H1 (cell line): Measurements from ENCODE around the gene IP6K3. TPM values are rescaled to one million over a fixed set of nuclear protein-coding genes. Genes with fewer than 3 reads are reported as not detected.

Experiments
- CTCF ChIA-PET: fragments of 300-600 bp; sonication (Branson Sonifier 250); formaldehyde crosslinking; loops from one replicate; lab custom pipeline; 2021; ENCODE audit not compliant: partially characterized antibody; lab: Charles Lee
- POLR2A ChIA-PET: fragments of 300-600 bp; sonication (Branson Sonifier 250); formaldehyde crosslinking; loops from one replicate; lab custom pipeline; 2021; ENCODE audit warnings: inconsistent platforms; ENCODE audit not compliant: partially characterized antibody; lab: Charles Lee
- DNase-seq, 2 experiments: peaks; one replicate each; pipeline versions ENCODE4 v3.0.0 to v3.0.0-alpha.2; 2010 to 2022; ENCODE audit warnings: low spot score in 2 of 2, low read depth in 1 of 2, mixed read lengths in 1 of 2
- FAIRE-seq: peaks from 2 replicates; lab custom pipeline; 2011; peaks lifted over from hg19 to GRCh38; lab: Jason Lieb, UNC
- H2AFZ ChIP-seq: 2 replicates; pipeline ENCODE4 v1.8.1; 2012; ENCODE audit warnings: low read length, inconsistent platforms
- H2AK5ac ChIP-seq: 2 replicates; pipeline ENCODE4 v1.6.1; 2013; ENCODE audit warnings: low read depth, low read length
- H2BK120ac ChIP-seq: replicated peaks from 2 replicates; pipeline ENCODE3; 2013; ENCODE audit warnings: low read depth, low read length, inconsistent platforms
- H2BK12ac ChIP-seq: 2 replicates; pipeline ENCODE4 v1.6.1; 2013; ENCODE audit warnings: low read depth, low read length
- H2BK15ac ChIP-seq: 2 replicates; pipeline ENCODE4 v1.6.1; 2013; ENCODE audit warnings: low read length
- H2BK20ac ChIP-seq: 2 replicates; pipeline ENCODE4 v1.6.1; 2013; ENCODE audit warnings: low read length
- H2BK5ac ChIP-seq: 2 replicates; pipeline ENCODE4 v1.6.1; 2013; ENCODE audit warnings: low read depth, low read length
- H3K14ac ChIP-seq: 2 replicates; pipeline ENCODE4 v1.6.1; 2013; ENCODE audit warnings: inconsistent platforms; ENCODE audit not compliant: insufficient read length
- H3K18ac ChIP-seq: 2 replicates; pipeline ENCODE4 v1.6.1; 2013; ENCODE audit warnings: low read length; ENCODE audit errors: extremely low read depth
- H3K23ac ChIP-seq: 2 replicates; pipeline ENCODE4 v1.6.1; 2013; ENCODE audit warnings: inconsistent platforms; ENCODE audit not compliant: insufficient read length
- H3K23me2 ChIP-seq: 2 replicates; pipeline ENCODE4 v1.6.1; 2013; ENCODE audit warnings: low read depth, low read length
- H3K27ac ChIP-seq: 2 replicates; pipeline ENCODE4 v1.6.1; 2011; ENCODE audit warnings: low read depth, low read length, inconsistent platforms
- H3K27me3 ChIP-seq, 4 experiments: replicated peaks in 1 of 4; 1 replicate in 1 of 4; 2 replicates in 3 of 4; pipeline versions ENCODE4 v1.6.1 to v1.8.1; 2011 to 2013; ENCODE audit warnings: low read length in 3 of 4, mild to moderate bottlenecking in 3 of 4, inconsistent platforms in 2 of 4, mixed read lengths in 2 of 4, moderate library complexity in 1 of 4; ENCODE audit not compliant: control insufficient read depth in 3 of 4, insufficient read depth in 3 of 4; ENCODE audit errors: extremely low read depth in 1 of 4
- H3K36me3 ChIP-seq, 4 experiments: 2 replicates each; pipeline versions ENCODE4 v1.6.1 to v1.8.1; 2011 to 2013; ENCODE audit warnings: mild to moderate bottlenecking in 4 of 4, low read length in 3 of 4, moderate library complexity in 2 of 4, control low read depth in 1 of 4, inconsistent platforms in 1 of 4; ENCODE audit not compliant: insufficient read depth in 4 of 4, control insufficient read depth in 2 of 4
- H3K4ac ChIP-seq: replicated peaks from 2 replicates; pipeline ENCODE3; 2013; ENCODE audit warnings: low read length, low read depth, mixed read lengths, inconsistent platforms; ENCODE audit not compliant: insufficient read length
- H3K4me1 ChIP-seq, 4 experiments: replicated peaks in 1 of 4; 1 replicate in 1 of 4; 2 replicates in 3 of 4; pipeline versions ENCODE4 v1.6.1 to v1.8.1; 2011 to 2013; ENCODE audit warnings: low read length in 3 of 4, inconsistent platforms in 2 of 4, mixed read lengths in 1 of 4; ENCODE audit not compliant: insufficient read depth in 4 of 4, control insufficient read depth in 3 of 4
- H3K4me2 ChIP-seq, 2 experiments: 2 replicates each; pipeline versions ENCODE4 v1.6.1 to v1.8.1; 2011 to 2013; ENCODE audit warnings: low read depth in 2 of 2, low read length in 2 of 2, control low read depth in 1 of 2, inconsistent platforms in 1 of 2, mild to moderate bottlenecking in 1 of 2; ENCODE audit not compliant: insufficient read depth in 1 of 2
- H3K4me3 ChIP-seq, 4 experiments: fragments of 200-600, 300-600 bp in 1 of 4; sonication (generic), shearing (Covaris generic), sonication (Bioruptor Twin) in 1 of 4; 2 replicates each; pipeline versions ENCODE4 v1.5.1 to v1.8.1; 2011 to 2016; ENCODE audit warnings: low read length in 4 of 4, low read depth in 3 of 4, control low read depth in 2 of 4, inconsistent platforms in 2 of 4, mild to moderate bottlenecking in 2 of 4, mixed read lengths in 1 of 4, moderate library complexity in 1 of 4; ENCODE audit not compliant: insufficient read depth in 2 of 4; ENCODE audit errors: extremely low read depth in 1 of 4
- H3K56ac ChIP-seq: replicated peaks from 2 replicates; pipeline ENCODE3; 2013; ENCODE audit warnings: low read depth, mild to moderate bottlenecking, mixed read lengths, low read length, inconsistent platforms; ENCODE audit not compliant: insufficient read length
- H3K79me1 ChIP-seq: 2 replicates; pipeline ENCODE4 v1.6.1; 2013; ENCODE audit warnings: low read depth, low read length, control low read depth
- H3K79me2 ChIP-seq, 2 experiments: 2 replicates each; pipeline versions ENCODE4 v1.6.1 to v1.8.1; 2012 to 2013; ENCODE audit warnings: low read length in 2 of 2, mild to moderate bottlenecking in 2 of 2, inconsistent platforms in 1 of 2; ENCODE audit not compliant: insufficient read depth in 2 of 2, control insufficient read depth in 1 of 2
- H3K9ac ChIP-seq, 4 experiments: replicated peaks in 1 of 4; 1 replicate in 1 of 4; 2 replicates in 3 of 4; pipeline versions ENCODE4 v1.6.1 to v1.8.1; 2011 to 2013; ENCODE audit warnings: low read depth in 3 of 4, low read length in 3 of 4, control low read depth in 2 of 4, mild to moderate bottlenecking in 2 of 4, moderate library complexity in 2 of 4, inconsistent platforms in 1 of 4; ENCODE audit errors: extremely low read depth in 1 of 4
- H3K9me3 ChIP-seq, 2 experiments: 2 replicates each; pipeline versions ENCODE4 v1.6.1 to v1.8.1; 2012 to 2013; ENCODE audit warnings: mild to moderate bottlenecking in 2 of 2, moderate library complexity in 2 of 2, control low read depth in 1 of 2, inconsistent platforms in 1 of 2, low read depth in 1 of 2, low read length in 1 of 2, mixed read lengths in 1 of 2; ENCODE audit not compliant: insufficient read depth in 2 of 2
- H4K20me1 ChIP-seq, 2 experiments: replicated peaks in 1 of 2; 2 replicates each; pipeline versions ENCODE3 to v1.8.1; 2011 to 2013; ENCODE audit warnings: inconsistent platforms in 2 of 2, low read length in 2 of 2, mild to moderate bottlenecking in 1 of 2; ENCODE audit not compliant: insufficient read depth in 2 of 2, control insufficient read depth in 1 of 2
- H4K5ac ChIP-seq: 2 replicates; pipeline ENCODE4 v1.6.1; 2013; ENCODE audit warnings: low read length, low read depth, mixed read lengths, inconsistent platforms; ENCODE audit not compliant: insufficient read length
- H4K8ac ChIP-seq: 2 replicates; pipeline ENCODE4 v1.8.0; 2013; ENCODE audit warnings: mild to moderate bottlenecking, moderate library complexity, low read length, inconsistent platforms; ENCODE audit not compliant: insufficient read depth; ENCODE audit errors: extremely low read depth
- H4K91ac ChIP-seq: replicated peaks from 2 replicates; pipeline ENCODE3; 2013; ENCODE audit warnings: low read length, mixed read lengths, inconsistent platforms; ENCODE audit not compliant: insufficient read length
- BACH1 ChIP-seq: IDR thresholded peaks from 2 replicates; pipeline ENCODE4 v1.6.1; 2012; ENCODE audit warnings: low read length, improper control_type of control experiment
- CREB1 ChIP-seq: IDR thresholded peaks from 2 replicates; pipeline ENCODE4 v1.6.1; 2012; ENCODE audit warnings: inconsistent platforms
- HDAC2 ChIP-seq, 2 experiments: fragments of 300-600 bp in 1 of 2; sonication (generic) in 1 of 2; IDR thresholded peaks; 2 replicates each; pipeline ENCODE4 v1.6.1; 2011 to 2012; ENCODE audit warnings: low read depth in 2 of 2, low read length in 2 of 2, mild to moderate bottlenecking in 2 of 2, moderate library complexity in 2 of 2, borderline replicate concordance in 1 of 2, inconsistent platforms in 1 of 2
- JUND ChIP-seq: IDR thresholded peaks from 2 replicates; pipeline ENCODE4 v1.6.1; 2011; ENCODE audit warnings: mild to moderate bottlenecking, improper control_type of control experiment, low read length
- KDM4A ChIP-seq: IDR thresholded peaks from one replicate; pipeline ENCODE4 v1.7.1; 2012; ENCODE audit warnings: low read depth, mild to moderate bottlenecking, moderate library complexity, low read length, inconsistent platforms; ENCODE audit not compliant: severe bottlenecking
- MAX ChIP-seq: IDR thresholded peaks from 2 replicates; pipeline ENCODE4 v1.6.1; 2012; ENCODE audit warnings: inconsistent platforms
- POLR2AphosphoS5 ChIP-seq: IDR thresholded peaks from 2 replicates; pipeline ENCODE4 v1.6.1; 2011; ENCODE audit warnings: low read depth, low read length
- POU5F1 ChIP-seq: IDR thresholded peaks from 2 replicates; pipeline ENCODE4 v1.6.1; 2011; ENCODE audit warnings: low read depth, mild to moderate bottlenecking, low read length, moderate library complexity
- SIX5 ChIP-seq: IDR thresholded peaks from 2 replicates; pipeline ENCODE4 v1.6.1; 2011; ENCODE audit warnings: mild to moderate bottlenecking, low read depth, low read length
- SP1 ChIP-seq: IDR thresholded peaks from 2 replicates; pipeline ENCODE4 v1.6.1; 2011; ENCODE audit warnings: low read depth, low read length
- SP2 ChIP-seq: IDR thresholded peaks from 2 replicates; pipeline ENCODE4 v1.6.1; 2012; ENCODE audit warnings: mild to moderate bottlenecking, low read length, inconsistent platforms
- TBP ChIP-seq: IDR thresholded peaks from 2 replicates; pipeline ENCODE4 v1.6.1; 2011; ENCODE audit warnings: low read depth, low read length, improper control_type of control experiment
- ZNF274 ChIP-seq: IDR thresholded peaks from 2 replicates; pipeline ENCODE4 v1.7.0; 2012; ENCODE audit warnings: low read length, borderline replicate concordance; ENCODE audit errors: extremely low read depth
- WGBS, 2 experiments: shearing (Covaris generic) in 1 of 2; methylation state at CpG; one replicate each; pipeline versions ENCODE4 v1.1.6 to v1.1.7; 2013 to 2015; ENCODE audit warnings: low lambda C conversion rate in 2 of 2, mixed read lengths in 2 of 2, inconsistent platforms in 1 of 2, low coverage in 1 of 2, missing lambda C conversion rate in 1 of 2; ENCODE audit not compliant: insufficient replicate concordance in 2 of 2, insufficient coverage in 1 of 2, insufficient read length in 1 of 2; ENCODE audit errors: extremely low coverage in 1 of 2, missing lambda C conversion rate in 1 of 2; 5-methylcytosine and 5-hydroxymethylcytosine counted together
- polyA plus RNA-seq, 7 experiments: library from polyadenylated mRNA; depleted of rRNA in 3 of 7; stranded (reverse) in 5 of 7; unstranded in 2 of 7; fragments of >200 nt in 5 of 7; fragments of 200-250 nt in 2 of 7; gene quantifications; 1 replicate in 5 of 7; 2 replicates in 1 of 7; 4 replicates in 1 of 7; pipeline versions ENCODE4 v1.2.1 to v1.2.3, GENCODE V29; 2011 to 2013; ENCODE audit warnings: missing spikeins in 2 of 7, mixed read lengths in 2 of 7
- total RNA-seq: library from RNA; stranded (reverse); fragmentation: NEBNext Ultra II Directional; extraction: Animal tissue kit (Norgen Biotek cat#: 25700); gene quantifications from 2 replicates; pipeline ENCODE4 v1.2.1, GENCODE V29; 2021

Gene IP6K3
- total and polyA plus RNA-seq, 2 of the 8 experiments (the other 6 are each of a cell fraction or from before 2014, with no cell fraction given): 0.22 to 0.73 TPM

DNA sequence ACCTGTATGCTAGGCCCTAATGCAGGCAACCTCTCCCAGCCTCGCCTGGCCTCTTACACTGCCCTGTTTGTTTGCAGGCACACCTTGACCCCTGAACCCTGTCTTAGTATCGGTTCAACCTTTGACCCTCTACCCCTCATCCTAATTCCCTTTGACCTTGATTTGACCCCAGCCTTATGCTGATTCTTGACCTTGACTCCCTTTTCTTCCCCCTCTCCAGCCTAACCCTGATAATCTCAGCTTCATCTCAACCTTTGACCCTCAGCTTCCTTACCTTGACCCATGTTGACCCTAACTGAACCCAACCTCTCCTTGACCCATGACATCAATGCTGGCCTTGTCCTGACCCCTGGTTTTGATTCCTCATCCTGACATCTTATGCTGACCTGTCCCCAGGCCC, 69.0 kb downstream of the IP6K3 start:
- Histone ChIP-seq H4K8ac (no peak overlapping the region), H4K5ac (no peak overlapping the region), H2AFZ (no peak overlapping the region), H2BK12ac (no peak overlapping the region), H3K79me2 (no peaks in the 10 kb centered on the region), H3K79me1 (no peaks in the 10 kb centered on the region), H3K9me3 (no peaks in the 10 kb centered on the region), H3K23ac (no peak overlapping the region), H3K4me3 (no peak overlapping the region), H3K36me3 (peaks cover 7 to 31% (median 27%) of the 10 kb centered on the region in 4 experiments), H3K4me2 (no peak overlapping the region), H3K9ac (no peak overlapping the region; a peak in 1 of 7 replicates), H3K27ac (0 out of 2 replicates have a peak overlapping the region, but pooled peaks have one; percentile 42), H4K20me1 (peaks cover 0 to 12% of the 10 kb centered on the region in 2 experiments), H2BK20ac (no peak overlapping the region), H2AK5ac (no peak overlapping the region), H3K56ac (no peak overlapping the region), H3K4me1 (no peaks in the 10 kb centered on the region), H3K4ac (no peak overlapping the region), H2BK120ac (no peak overlapping the region), H2BK15ac (no peak overlapping the region), H3K27me3 (no peaks in the 10 kb centered on the region), H3K18ac (no peak overlapping the region; the same call in 1 of the 2 replicates), H4K91ac (no peak overlapping the region), H2BK5ac (no peak overlapping the region), H3K14ac (no peak overlapping the region), H3K23me2 (no peaks in the 10 kb centered on the region)
- FAIRE-seq: no peak
- no peak for DNase-seq
- POLR2A ChIA-PET: interaction anchor here (1.0 to 1.1 kb wide), 2 partner anchors 9 to 20 kb away, joined by 3 read pairs; no protein-coding TSS in a partner anchor
- TF ChIP-seq POLR2AphosphoS5 (no peak), BACH1 (no peak), POU5F1 (no peak), MAX (no peak), CREB1 (no peak), KDM4A (no peak), ZNF274 (no peak), HDAC2 (IDR thresholded peaks at IDR 0.05; ENCODE audit: borderline replicate concordance in 1 of 2, low read depth in 2 of 2, low read length in 2 of 2) (no peak), TBP (no peak), JUND (no peak), SP1 (no peak), SP2 (no peak), SIX5 (no peak)
- CTCF ChIA-PET: interaction anchor here (0.7 to 1.5 kb wide), 5 partner anchors 11 to 92 kb away, joined by 3 to 7 read pairs (median 3); no protein-coding TSS in a partner anchor
- 100% methylated on average over 2 of the region's 2 CpGs; no CpG with 5 or more reads in 1 of the 2 experiments for WGBS, 2 experiments
